Neural cell (in vitro differentiated cells): ENCODE data around the gene PRKAG2. TPM values are rescaled to one million over a fixed set of nuclear protein-coding genes. Genes with fewer than 3 reads are reported as not detected.

ENCODE experiments used
- H2AFZ ChIP-seq: fragments of 200-600, 300-800 bp; sonication (generic), shearing (Covaris generic); 2 replicates; pipeline ENCODE4 v1.6.0; 2014; ENCODE audit warnings: low read depth, mild to moderate bottlenecking, antibody characterized with exemption, low read length, moderate library complexity
- H3F3A ChIP-seq: fragments of 200-600 bp; shearing (Covaris generic); 2 replicates; pipeline ENCODE4 v1.6.1; 2016; ENCODE audit warnings: mild to moderate bottlenecking, moderate library complexity, mixed read lengths, antibody characterized with exemption, low read length; ENCODE audit not compliant: insufficient read depth, poor library complexity, severe bottlenecking
- H3K27ac ChIP-seq: fragments of 200-600, 300-800 bp; sonication (generic), shearing (Covaris generic); 2 replicates; pipeline ENCODE4 v1.5.1; 2014; ENCODE audit warnings: mild to moderate bottlenecking, low read length, moderate library complexity
- H3K27me3 ChIP-seq: fragments of 300-800, 200-600 bp; sonication (generic), shearing (Covaris generic); 2 replicates; pipeline ENCODE4 v1.6.0; 2014; ENCODE audit warnings: mild to moderate bottlenecking, low read depth, low read length, moderate library complexity; ENCODE audit not compliant: insufficient read depth
- H3K36me3 ChIP-seq: fragments of 300-800, 200-600 bp; sonication (generic), shearing (Covaris generic); 2 replicates; pipeline ENCODE4 v1.5.1; 2014; ENCODE audit warnings: mild to moderate bottlenecking, antibody characterized with exemption, low read length, moderate library complexity; ENCODE audit not compliant: insufficient read depth
- H3K4me2 ChIP-seq: fragments of 300-800, 200-600 bp; sonication (generic), shearing (Covaris generic); 2 replicates; pipeline ENCODE4 v1.6.0; 2014; ENCODE audit warnings: mild to moderate bottlenecking, low read length
- H3K4me3 ChIP-seq: fragments of 300-800, 200-600 bp; sonication (generic), shearing (Covaris generic); 2 replicates; pipeline ENCODE4 v1.5.1; 2014; ENCODE audit warnings: mild to moderate bottlenecking, low read length, moderate library complexity
- H3K79me2 ChIP-seq: fragments of 200-600 bp; shearing (Covaris generic); replicated peaks from 2 replicates; pipeline ENCODE4 v1.6.0; 2014; ENCODE audit warnings: mild to moderate bottlenecking, low read length, moderate library complexity; ENCODE audit not compliant: insufficient read depth
- H3K9ac ChIP-seq: fragments of 300-800, 200-600 bp; sonication (generic), shearing (Covaris generic); 2 replicates; pipeline ENCODE4 v1.6.1; 2016; ENCODE audit warnings: mild to moderate bottlenecking, low read length, mixed read lengths
- H3K9me2 ChIP-seq: fragments of 200-600 bp; shearing (Covaris generic); 2 replicates; pipeline ENCODE4 v1.6.1; 2016; ENCODE audit warnings: mild to moderate bottlenecking, low read length, mixed read lengths; ENCODE audit not compliant: insufficient read depth
- H3K9me3 ChIP-seq: fragments of 200-600, 300-800 bp; sonication (generic), shearing (Covaris generic); 2 replicates; pipeline ENCODE4 v1.6.1; 2016; ENCODE audit warnings: mild to moderate bottlenecking, mixed run types, low read length, moderate library complexity, mixed read lengths
- H4K20me1 ChIP-seq: fragments of 200-600 bp; shearing (Covaris generic); 2 replicates; pipeline ENCODE4 v1.6.1; 2016; ENCODE audit warnings: mild to moderate bottlenecking, mixed run types; ENCODE audit not compliant: insufficient read depth
- CTCF ChIP-seq: fragments of 450-650 bp; IDR thresholded peaks from 2 replicates; pipeline ENCODE4 v1.5.1; 2014; ENCODE audit warnings: antibody characterized with exemption, mild to moderate bottlenecking, moderate library complexity; ENCODE audit not compliant: poor library complexity, severe bottlenecking
- EP300 ChIP-seq: fragments of 450-650 bp; conservative IDR thresholded peaks from 2 replicates; pipeline ENCODE4 v1.6.1; 2014; ENCODE audit warnings: antibody characterized with exemption, mild to moderate bottlenecking, moderate library complexity; ENCODE audit not compliant: poor library complexity, severe bottlenecking
- EZH2 ChIP-seq: fragments of 200-600, 300-800 bp; shearing (Covaris generic), sonication (generic); IDR thresholded peaks from 2 replicates; pipeline ENCODE4 v1.6.1; 2014; ENCODE audit warnings: antibody characterized with exemption, low read length, borderline replicate concordance, mild to moderate bottlenecking; ENCODE audit not compliant: insufficient read depth, poor library complexity, severe bottlenecking
- MXI1 ChIP-seq: fragments of 450-650 bp; conservative IDR thresholded peaks from 2 replicates; pipeline ENCODE4 v1.6.1; 2014; ENCODE audit warnings: antibody characterized with exemption, mild to moderate bottlenecking; ENCODE audit not compliant: poor library complexity, severe bottlenecking
- POLR2AphosphoS5 ChIP-seq: IDR thresholded peaks from 2 replicates; pipeline ENCODE4 v1.6.1; 2012
- RAD21 ChIP-seq: fragments of 450-650 bp; conservative IDR thresholded peaks from 2 replicates; pipeline ENCODE4 v1.6.1; 2014; ENCODE audit warnings: antibody characterized with exemption, mild to moderate bottlenecking, moderate library complexity
- SMC3 ChIP-seq: fragments of 450-650 bp; conservative IDR thresholded peaks from 2 replicates; pipeline ENCODE4 v1.6.1; 2014; ENCODE audit warnings: antibody characterized with exemption, mild to moderate bottlenecking, moderate library complexity; ENCODE audit not compliant: poor library complexity
- TAF1 ChIP-seq: IDR thresholded peaks from 2 replicates; pipeline ENCODE4 v1.6.1; 2012; ENCODE audit warnings: low read depth
- polyA plus RNA-seq: library from polyadenylated mRNA; depleted of rRNA; stranded (reverse); fragments of >200 nt; gene quantifications from 2 replicates; pipeline ENCODE4 v1.2.3, GENCODE V29; 2014
- TF ChIP-seq, protein P1 (sequence below): IDR thresholded peaks from 2 replicates; pipeline ENCODE4 v1.6.1; 2012; ENCODE audit warnings: borderline replicate concordance

The PRKAG2 gene
- polyA plus RNA-seq, 1 donor from 2014 or later, result 22.9 TPM

DNA sequence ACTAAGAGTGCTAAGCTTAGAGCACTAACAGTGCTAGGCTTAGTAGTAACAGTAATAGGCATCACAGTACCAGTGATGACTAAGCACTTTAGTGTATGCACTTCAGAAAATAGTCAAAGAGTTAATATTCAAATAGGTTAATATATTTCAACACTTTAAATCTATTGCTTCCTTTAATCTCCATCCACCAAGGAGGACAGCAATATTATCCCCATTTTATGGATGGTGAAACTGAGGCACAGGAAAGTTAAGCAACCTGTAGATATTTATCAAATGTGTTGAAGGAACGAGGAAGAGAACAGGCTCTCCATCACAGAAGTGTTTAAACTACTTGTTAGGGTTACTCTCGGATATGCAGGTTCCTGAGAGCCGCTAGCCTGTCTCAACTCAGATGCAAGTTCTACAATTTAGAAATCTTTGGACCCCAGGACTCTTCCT, 165.5 kb downstream of the PRKAG2 start:
- H3F3A ChIP-seq, result no peaks in the 10 kb centered on the region
- H3K79me2 ChIP-seq, result no peaks in the 10 kb centered on the region
- no peak overlapping the region for H2AFZ ChIP-seq
- H3K9ac ChIP-seq, result no peak overlapping the region
- TF ChIP-seq, protein P1, sequence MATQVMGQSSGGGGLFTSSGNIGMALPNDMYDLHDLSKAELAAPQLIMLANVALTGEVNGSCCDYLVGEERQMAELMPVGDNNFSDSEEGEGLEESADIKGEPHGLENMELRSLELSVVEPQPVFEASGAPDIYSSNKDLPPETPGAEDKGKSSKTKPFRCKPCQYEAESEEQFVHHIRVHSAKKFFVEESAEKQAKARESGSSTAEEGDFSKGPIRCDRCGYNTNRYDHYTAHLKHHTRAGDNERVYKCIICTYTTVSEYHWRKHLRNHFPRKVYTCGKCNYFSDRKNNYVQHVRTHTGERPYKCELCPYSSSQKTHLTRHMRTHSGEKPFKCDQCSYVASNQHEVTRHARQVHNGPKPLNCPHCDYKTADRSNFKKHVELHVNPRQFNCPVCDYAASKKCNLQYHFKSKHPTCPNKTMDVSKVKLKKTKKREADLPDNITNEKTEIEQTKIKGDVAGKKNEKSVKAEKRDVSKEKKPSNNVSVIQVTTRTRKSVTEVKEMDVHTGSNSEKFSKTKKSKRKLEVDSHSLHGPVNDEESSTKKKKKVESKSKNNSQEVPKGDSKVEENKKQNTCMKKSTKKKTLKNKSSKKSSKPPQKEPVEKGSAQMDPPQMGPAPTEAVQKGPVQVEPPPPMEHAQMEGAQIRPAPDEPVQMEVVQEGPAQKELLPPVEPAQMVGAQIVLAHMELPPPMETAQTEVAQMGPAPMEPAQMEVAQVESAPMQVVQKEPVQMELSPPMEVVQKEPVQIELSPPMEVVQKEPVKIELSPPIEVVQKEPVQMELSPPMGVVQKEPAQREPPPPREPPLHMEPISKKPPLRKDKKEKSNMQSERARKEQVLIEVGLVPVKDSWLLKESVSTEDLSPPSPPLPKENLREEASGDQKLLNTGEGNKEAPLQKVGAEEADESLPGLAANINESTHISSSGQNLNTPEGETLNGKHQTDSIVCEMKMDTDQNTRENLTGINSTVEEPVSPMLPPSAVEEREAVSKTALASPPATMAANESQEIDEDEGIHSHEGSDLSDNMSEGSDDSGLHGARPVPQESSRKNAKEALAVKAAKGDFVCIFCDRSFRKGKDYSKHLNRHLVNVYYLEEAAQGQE, result no peak
- no peak for TF ChIP-seq POLR2AphosphoS5
- TF ChIP-seq RAD21, result no peak
- no peak for TF ChIP-seq EZH2
- H3K27ac ChIP-seq, result no peak overlapping the region
- no peaks in the 10 kb centered on the region for H4K20me1 ChIP-seq
- H3K36me3 ChIP-seq, result no peaks in the 10 kb centered on the region
- H3K4me2 ChIP-seq, result no peak overlapping the region
- H3K27me3 ChIP-seq, result no peaks in the 10 kb centered on the region
- H3K9me2 ChIP-seq, result no peaks in the 10 kb centered on the region
- no peak overlapping the region for H3K4me3 ChIP-seq
- no peaks in the 10 kb centered on the region for H3K9me3 ChIP-seq

DNA sequence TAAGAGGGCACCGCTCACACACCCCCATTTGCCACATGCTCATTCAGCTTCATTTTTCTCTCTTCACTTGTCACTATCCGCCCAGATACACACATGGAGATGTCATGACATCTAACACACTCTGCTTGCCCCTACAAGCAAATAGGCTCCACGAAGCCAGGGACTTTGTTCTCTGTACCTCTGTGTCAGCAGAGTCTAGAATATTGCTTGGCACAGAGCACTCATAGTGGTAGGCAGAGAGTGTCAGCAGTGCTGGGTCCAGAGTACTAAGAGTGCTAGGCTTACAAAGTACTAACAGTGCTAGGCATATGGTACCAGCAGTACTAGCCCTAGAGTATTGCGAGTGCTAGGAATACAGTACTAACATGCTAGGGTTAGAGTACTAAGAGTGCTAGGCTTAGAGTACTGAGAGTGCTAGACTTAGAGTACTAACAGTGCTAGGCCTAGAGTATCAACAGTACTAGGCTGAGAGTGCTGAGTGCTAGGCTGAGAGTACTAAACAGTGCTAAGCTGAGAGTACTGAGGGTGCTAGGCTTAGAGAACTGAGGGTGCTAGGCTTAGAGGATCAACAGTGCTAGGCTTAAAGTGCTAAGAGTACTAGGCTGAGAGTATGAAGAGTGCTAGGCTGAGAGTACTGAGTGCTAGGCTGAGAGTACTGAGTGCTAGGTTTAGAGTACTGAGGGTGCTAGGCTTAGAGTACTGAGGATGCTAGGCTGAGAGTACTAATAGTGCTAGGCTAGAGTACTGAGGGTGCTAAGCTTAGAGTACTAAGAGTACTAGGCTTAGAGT, 166.1 kb downstream of the PRKAG2 start:
- Histone ChIP-seq H3K9me3 (no peaks in the 10 kb centered on the region), H3K27ac (no peak overlapping the region), H3F3A (no peaks in the 10 kb centered on the region), H3K27me3 (no peaks in the 10 kb centered on the region), H2AFZ (no peak overlapping the region), H3K36me3 (no peaks in the 10 kb centered on the region), H3K4me2 (no peak overlapping the region), H3K79me2 (no peaks in the 10 kb centered on the region), H3K4me3 (no peak overlapping the region), H3K9me2 (no peaks in the 10 kb centered on the region), H3K9ac (no peak overlapping the region), H4K20me1 (no peaks in the 10 kb centered on the region)
- TF ChIP-seq MXI1 (no peak), TAF1 (no peak), EP300 (no peak), EZH2 (no peak), CTCF (no peak), RAD21 (no peak), POLR2AphosphoS5 (no peak), SMC3 (no peak)
- TF ChIP-seq, protein P1, result no peak
